ENCODE results near the gene ITSN1. TPM values are rescaled to one million over a fixed set of nuclear protein-coding genes. Genes with fewer than 3 reads are reported as not detected.

ITSN1 gene
- total RNA-seq, 3 donors from 2014 or later (not counting 1 experiment from before 2014, with no cell fraction given): 1.5 to 5.1 (median 2.7) TPM

DNA sequence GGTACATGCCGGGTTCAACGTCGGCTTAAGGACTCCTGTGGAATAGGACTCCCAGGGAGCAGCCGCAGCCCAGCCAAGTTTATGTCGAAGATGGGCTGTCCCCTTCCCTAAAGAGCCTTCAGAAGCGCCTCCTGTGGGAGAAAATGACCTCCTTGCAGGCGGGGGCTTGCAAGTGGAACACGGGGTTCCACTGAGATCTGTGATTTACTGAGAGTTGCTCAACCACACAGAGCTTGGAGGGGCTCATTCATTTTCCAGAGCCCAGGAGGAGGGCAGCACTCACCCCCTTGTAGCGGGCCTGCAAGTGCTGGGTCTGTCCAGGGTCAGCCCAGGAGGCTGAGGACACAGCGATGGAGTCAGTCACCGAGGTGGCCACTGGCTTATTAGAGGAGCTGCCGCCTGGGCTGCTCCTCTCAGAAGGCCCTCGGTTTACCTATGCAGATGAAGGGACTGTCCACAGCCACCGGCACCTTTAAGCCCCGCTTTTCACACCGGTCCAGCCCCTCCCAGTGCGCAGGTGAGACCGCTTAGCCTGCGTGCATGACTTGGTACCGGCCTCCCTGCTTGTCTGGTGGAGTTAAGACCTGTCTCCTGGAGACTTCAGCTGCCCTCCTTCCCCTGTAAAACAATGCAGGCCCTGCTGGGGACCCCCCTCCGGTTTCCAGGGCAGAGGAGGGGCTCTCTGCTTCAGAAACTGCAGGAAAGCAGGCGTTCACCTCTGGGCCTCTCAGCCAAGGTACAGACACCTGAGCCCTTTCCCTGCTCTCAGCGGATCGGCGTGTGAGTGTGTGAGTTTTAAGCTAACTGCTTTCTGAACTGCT lies 215.8 kb downstream of the ITSN1 start:
- Mint-ChIP-seq H3K4me3 (no peak overlapping the region), H3K27me3 (ENCODE audit: low read depth in 2 of 2) (peaks cover 0 to 5% of the 10 kb centered on the region in 2 donors), H3K4me1 (no peaks in the 10 kb centered on the region), H3K27ac (no peak overlapping the region), H3K36me3 (no peaks in the 10 kb centered on the region), H3K9me3 (no peaks in the 10 kb centered on the region)
- Histone ChIP-seq H3K4me3 (ENCODE audit: low read length) (no peak overlapping the region), H3K36me3 (ENCODE audit: control insufficient read depth, insufficient read depth, low read length) (no peaks in the 10 kb centered on the region), H3K27me3 (ENCODE audit: control insufficient read depth, insufficient read depth, low read length) (peaks cover 2% of the 10 kb centered on the region), H3K4me1 (ENCODE audit: control insufficient read depth, insufficient read depth, low read length) (no peaks in the 10 kb centered on the region), H3K9me3 (ENCODE audit: control insufficient read depth, insufficient read depth, low read length) (no peaks in the 10 kb centered on the region), H3K27ac (ENCODE audit: low read length) (no peak overlapping the region)
- DNase-seq (no peak), ATAC-seq (no peak)
- TF ChIP-seq, protein P1, sequence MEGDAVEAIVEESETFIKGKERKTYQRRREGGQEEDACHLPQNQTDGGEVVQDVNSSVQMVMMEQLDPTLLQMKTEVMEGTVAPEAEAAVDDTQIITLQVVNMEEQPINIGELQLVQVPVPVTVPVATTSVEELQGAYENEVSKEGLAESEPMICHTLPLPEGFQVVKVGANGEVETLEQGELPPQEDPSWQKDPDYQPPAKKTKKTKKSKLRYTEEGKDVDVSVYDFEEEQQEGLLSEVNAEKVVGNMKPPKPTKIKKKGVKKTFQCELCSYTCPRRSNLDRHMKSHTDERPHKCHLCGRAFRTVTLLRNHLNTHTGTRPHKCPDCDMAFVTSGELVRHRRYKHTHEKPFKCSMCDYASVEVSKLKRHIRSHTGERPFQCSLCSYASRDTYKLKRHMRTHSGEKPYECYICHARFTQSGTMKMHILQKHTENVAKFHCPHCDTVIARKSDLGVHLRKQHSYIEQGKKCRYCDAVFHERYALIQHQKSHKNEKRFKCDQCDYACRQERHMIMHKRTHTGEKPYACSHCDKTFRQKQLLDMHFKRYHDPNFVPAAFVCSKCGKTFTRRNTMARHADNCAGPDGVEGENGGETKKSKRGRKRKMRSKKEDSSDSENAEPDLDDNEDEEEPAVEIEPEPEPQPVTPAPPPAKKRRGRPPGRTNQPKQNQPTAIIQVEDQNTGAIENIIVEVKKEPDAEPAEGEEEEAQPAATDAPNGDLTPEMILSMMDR (IDR thresholded peaks at IDR 0.05): no peak
- intact Hi-C loops (cut with micrococcal nuclease): no loop called here
- WGBS (ENCODE audit: insufficient coverage): 86% methylated on average over 25 of the region's 25 CpGs

- no peaks in the 10 kb centered on the region for H3K4me1 ChIP-seq (ENCODE audit: control insufficient read depth, insufficient read depth, low read length)
- no peaks in the 10 kb centered on the region for H3K4me1 Mint-ChIP-seq
- no peak for ATAC-seq
- H3K4me3 ChIP-seq (ENCODE audit: low read length): no peak overlapping the region
- H3K27me3 Mint-ChIP-seq (ENCODE audit: low read depth in 2 of 2): peaks cover 2% of the 10 kb centered on the region in 2 donors
- intact Hi-C loops (cut with micrococcal nuclease): no loop called here
- DNase-seq: no peak
- H3K9me3 Mint-ChIP-seq: no peaks in the 10 kb centered on the region
- no peaks in the 10 kb centered on the region for H3K36me3 ChIP-seq (ENCODE audit: control insufficient read depth, insufficient read depth, low read length)
- H3K4me3 Mint-ChIP-seq: no peak overlapping the region
- H3K27ac ChIP-seq (ENCODE audit: low read length): no peak overlapping the region
- H3K27ac Mint-ChIP-seq: no peak overlapping the region
- 82% methylated on average over 15 of the region's 15 CpGs for whole genome bisulfite sequencing (ENCODE audit: insufficient coverage)
- H3K9me3 ChIP-seq (ENCODE audit: control insufficient read depth, insufficient read depth, low read length): no peaks in the 10 kb centered on the region
- H3K36me3 Mint-ChIP-seq: no peaks in the 10 kb centered on the region
- no peaks in the 10 kb centered on the region for H3K27me3 ChIP-seq (ENCODE audit: control insufficient read depth, insufficient read depth, low read length)
- TF ChIP-seq, protein P1 (IDR thresholded peaks at IDR 0.05): no peak
Measured at GRCh38 chr21:33858667-33859372, 216.5 kb downstream of the ITSN1 start.

DNA sequence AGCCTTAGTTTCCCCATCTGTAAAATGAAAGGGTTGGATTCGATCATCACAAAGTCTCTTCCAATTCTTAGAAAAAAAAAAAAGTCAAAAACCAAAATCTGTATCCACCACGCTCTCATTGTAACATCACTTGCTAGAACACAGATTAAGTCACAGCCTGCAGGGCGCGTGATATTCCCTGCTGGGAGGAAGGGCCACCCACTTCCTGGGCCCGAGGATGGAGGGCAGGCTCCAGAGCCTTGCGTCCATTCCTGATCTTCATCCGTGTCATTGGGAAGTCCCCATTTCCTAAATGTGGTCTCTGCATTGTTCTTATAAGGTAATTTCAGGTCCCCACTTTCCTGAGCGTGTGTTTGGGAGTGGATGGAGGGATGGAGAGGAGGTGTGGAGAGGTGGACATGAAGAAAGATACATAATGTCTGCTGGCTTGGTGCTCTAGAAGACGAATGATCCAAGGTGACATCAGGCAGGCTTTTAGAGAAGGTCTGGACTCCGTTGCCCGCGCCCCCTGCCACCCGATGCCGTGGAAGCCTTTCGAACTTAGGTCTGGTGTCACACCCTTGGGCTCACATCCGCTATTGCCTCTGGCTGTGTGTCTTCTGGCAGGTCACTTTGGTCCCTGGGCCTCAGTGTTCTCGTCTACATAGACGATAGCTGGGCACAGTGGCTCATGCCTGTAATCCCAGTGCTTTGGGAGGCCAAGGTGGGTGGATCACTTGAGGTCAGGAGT lies 217.2 kb downstream of the ITSN1 start:
- 89% methylated on average over 18 of the region's 18 CpGs for WGBS (ENCODE audit: insufficient coverage)
- Histone ChIP-seq H3K27ac (ENCODE audit: low read length) (no peak overlapping the region), H3K27me3 (ENCODE audit: control insufficient read depth, insufficient read depth, low read length) (no peaks in the 10 kb centered on the region), H3K4me1 (ENCODE audit: control insufficient read depth, insufficient read depth, low read length) (no peaks in the 10 kb centered on the region), H3K4me3 (ENCODE audit: low read length) (no peak overlapping the region), H3K9me3 (ENCODE audit: control insufficient read depth, insufficient read depth, low read length) (no peaks in the 10 kb centered on the region), H3K36me3 (ENCODE audit: control insufficient read depth, insufficient read depth, low read length) (no peaks in the 10 kb centered on the region)
- ATAC-seq (no peak), DNase-seq (no peak)
- Mint-ChIP-seq H3K36me3 (no peaks in the 10 kb centered on the region), H3K9me3 (no peaks in the 10 kb centered on the region), H3K27me3 (ENCODE audit: low read depth in 2 of 2) (peaks cover 2 to 10% of the 10 kb centered on the region in 2 donors), H3K4me1 (no peaks in the 10 kb centered on the region), H3K4me3 (no peak overlapping the region), H3K27ac (no peak overlapping the region)
- TF ChIP-seq, protein P1 (IDR thresholded peaks at IDR 0.05): no peak
- intact Hi-C loops (cut with micrococcal nuclease): no loop called here
